ENCODE measurements around the gene KISS1R.

Gene KISS1R

GRCh38 chr19:919199-920050 lies 2.3 kb downstream of the KISS1R start:
- Histone ChIP-seq H3K27ac (ENCODE audit: low read length) (no peak overlapping the region), H3K9me2 (replicated peaks; ENCODE audit: insufficient read depth, low read length) (no peaks in the 10 kb centered on the region), H2AFZ (ENCODE audit: low read length) (no peak overlapping the region), H4K20me1 (ENCODE audit: insufficient read depth, low read length) (no peaks in the 10 kb centered on the region), H3K9me3 (replicated peaks; ENCODE audit: insufficient read depth, low read length) (no peaks in the 10 kb centered on the region), H3K4me3 (ENCODE audit: low read length) (peak overlapping the region; percentile 28; the same call in 1 of the 2 replicates), H3K9ac (ENCODE audit: low read length) (no peak overlapping the region), H3F3A (ENCODE audit: insufficient read depth, low read length) (peaks cover 4% of the 10 kb centered on the region; the same call in 1 of the 2 replicates), H3K27me3 (replicated peaks; ENCODE audit: insufficient read depth, low read length) (peaks cover 46% of the 10 kb centered on the region), H3K4me1 (ENCODE audit: low read length) (peaks cover 5% of the 10 kb centered on the region), H3K79me2 (ENCODE audit: low read length) (no peaks in the 10 kb centered on the region), H3K36me3 (replicated peaks; ENCODE audit: insufficient read depth, low read length) (no peaks in the 10 kb centered on the region), H3K4me2 (ENCODE audit: low read depth, low read length) (0 out of 2 replicates have a peak overlapping the region, but pooled peaks have one; percentile 22)
- TF ChIP-seq EZH2phosphoT487 (IDR thresholded peaks at IDR 0.05; ENCODE audit: low read length) = no peak
- TF ChIP-seq EZH2 (optimal IDR thresholded peaks at IDR 0.05; ENCODE audit: low read depth, low read length) = no peak
- TF ChIP-seq, protein P1, sequence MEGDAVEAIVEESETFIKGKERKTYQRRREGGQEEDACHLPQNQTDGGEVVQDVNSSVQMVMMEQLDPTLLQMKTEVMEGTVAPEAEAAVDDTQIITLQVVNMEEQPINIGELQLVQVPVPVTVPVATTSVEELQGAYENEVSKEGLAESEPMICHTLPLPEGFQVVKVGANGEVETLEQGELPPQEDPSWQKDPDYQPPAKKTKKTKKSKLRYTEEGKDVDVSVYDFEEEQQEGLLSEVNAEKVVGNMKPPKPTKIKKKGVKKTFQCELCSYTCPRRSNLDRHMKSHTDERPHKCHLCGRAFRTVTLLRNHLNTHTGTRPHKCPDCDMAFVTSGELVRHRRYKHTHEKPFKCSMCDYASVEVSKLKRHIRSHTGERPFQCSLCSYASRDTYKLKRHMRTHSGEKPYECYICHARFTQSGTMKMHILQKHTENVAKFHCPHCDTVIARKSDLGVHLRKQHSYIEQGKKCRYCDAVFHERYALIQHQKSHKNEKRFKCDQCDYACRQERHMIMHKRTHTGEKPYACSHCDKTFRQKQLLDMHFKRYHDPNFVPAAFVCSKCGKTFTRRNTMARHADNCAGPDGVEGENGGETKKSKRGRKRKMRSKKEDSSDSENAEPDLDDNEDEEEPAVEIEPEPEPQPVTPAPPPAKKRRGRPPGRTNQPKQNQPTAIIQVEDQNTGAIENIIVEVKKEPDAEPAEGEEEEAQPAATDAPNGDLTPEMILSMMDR (IDR thresholded peaks at IDR 0.05; ENCODE audit: low read length) = no peak
- no peak for DNase-seq

- no peaks in the 10 kb centered on the region for H3K36me3 ChIP-seq (replicated peaks; ENCODE audit: insufficient read depth, low read length)
- peak; percentile 10 for DNase-seq
- no peaks in the 10 kb centered on the region for H3K79me2 ChIP-seq (ENCODE audit: low read length)
- peak overlapping the region; percentile 28; the same call in 1 of the 2 replicates for H3K4me3 ChIP-seq (ENCODE audit: low read length)
- 0 out of 2 replicates have a peak overlapping the region, but pooled peaks have one; percentile 22 for H3K4me2 ChIP-seq (ENCODE audit: low read depth, low read length)
- no peaks in the 10 kb centered on the region for H3K9me2 ChIP-seq (replicated peaks; ENCODE audit: insufficient read depth, low read length)
- H3K27me3 ChIP-seq (replicated peaks; ENCODE audit: insufficient read depth, low read length) = peaks cover 46% of the 10 kb centered on the region
- TF ChIP-seq, protein P1 (IDR thresholded peaks at IDR 0.05; ENCODE audit: low read length) = no peak
- no peak for TF ChIP-seq EZH2 (optimal IDR thresholded peaks at IDR 0.05; ENCODE audit: low read depth, low read length)
- no peak for TF ChIP-seq EZH2phosphoT487 (IDR thresholded peaks at IDR 0.05; ENCODE audit: low read length)
- H2AFZ ChIP-seq (ENCODE audit: low read length) = no peak overlapping the region
- H3F3A ChIP-seq (ENCODE audit: insufficient read depth, low read length) = peaks cover 12% of the 10 kb centered on the region; the same call in 1 of the 2 replicates
- no peak overlapping the region for H3K27ac ChIP-seq (ENCODE audit: low read length)
- H3K9ac ChIP-seq (ENCODE audit: low read length) = no peak overlapping the region
- no peaks in the 10 kb centered on the region for H3K9me3 ChIP-seq (replicated peaks; ENCODE audit: insufficient read depth, low read length)
- no peaks in the 10 kb centered on the region for H4K20me1 ChIP-seq (ENCODE audit: insufficient read depth, low read length)
- peaks cover 5% of the 10 kb centered on the region for H3K4me1 ChIP-seq (ENCODE audit: low read length)
Measured at GRCh38 chr19:920051-920864, 3.1 kb downstream of the KISS1R start.

- Histone ChIP-seq H3K4me2 (ENCODE audit: low read depth, low read length) (peak overlapping the region; percentile 94), H4K20me1 (ENCODE audit: insufficient read depth, low read length) (no peaks in the 10 kb centered on the region), H3K9me2 (replicated peaks; ENCODE audit: insufficient read depth, low read length) (no peaks in the 10 kb centered on the region), H3K4me1 (ENCODE audit: low read length) (peaks cover 5% of the 10 kb centered on the region), H3K9ac (ENCODE audit: low read length) (peak overlapping the region; percentile 82), H3F3A (ENCODE audit: insufficient read depth, low read length) (peaks cover 18% of the 10 kb centered on the region; the same call in 1 of the 2 replicates), H3K27ac (ENCODE audit: low read length) (peak overlapping the region; percentile 91), H3K36me3 (replicated peaks; ENCODE audit: insufficient read depth, low read length) (no peaks in the 10 kb centered on the region), H3K4me3 (ENCODE audit: low read length) (peak overlapping the region; percentile 85), H3K27me3 (replicated peaks; ENCODE audit: insufficient read depth, low read length) (peaks cover 17% of the 10 kb centered on the region), H3K79me2 (ENCODE audit: low read length) (peaks cover 29% of the 10 kb centered on the region), H3K9me3 (replicated peaks; ENCODE audit: insufficient read depth, low read length) (no peaks in the 10 kb centered on the region), H2AFZ (ENCODE audit: low read length) (peak overlapping the region; percentile 92)
- DNase-seq = peak; percentile 84
- no peak for TF ChIP-seq EZH2phosphoT487 (IDR thresholded peaks at IDR 0.05; ENCODE audit: low read length)
- TF ChIP-seq EZH2 (optimal IDR thresholded peaks at IDR 0.05; ENCODE audit: low read depth, low read length) = no peak
- TF ChIP-seq, protein P1 (IDR thresholded peaks at IDR 0.05; ENCODE audit: low read length) = no peak
Measured at GRCh38 chr19:924553-925086, 7.5 kb downstream of the KISS1R start.
